Measurements from ENCODE around the gene RFC3. TPM values are rescaled to one million over a fixed set of nuclear protein-coding genes. Genes with fewer than 3 reads are reported as not detected.

RFC3 gene
- total RNA-seq, 2 experiments from 2014 or later, result 60.0 to 63.0 TPM

- Mint-ChIP-seq H3K9me3 (no peaks in the 10 kb centered on the region), H3K27me3 (no peaks in the 10 kb centered on the region), H3K27ac (no peak overlapping the region), H3K36me3 (ENCODE audit: low read depth) (peaks cover 56% of the 10 kb centered on the region), H3K4me3 (no peak overlapping the region), H3K4me1 (ENCODE audit: low read depth) (no peaks in the 10 kb centered on the region)
- intact Hi-C loops (cut with micrococcal nuclease), result no loop called here
- ChIA-PET CTCF (no interaction called here), POLR2A (interaction anchor here (0.6 to 1.7 kb wide), 4 partner anchors 19 to 336 kb away, joined by 3 to 4 read pairs (median 3); no protein-coding TSS in a partner anchor)
- ATAC-seq, result no peak
- DNase-seq, result no peak
- no peak for TF ChIP-seq CTCF (IDR thresholded peaks at IDR 0.05)
Observed at GRCh38 chr13:33849211-33849610, 31.3 kb downstream of the RFC3 start.

GRCh38 chr13:33855371-33855895 is 37.5 kb downstream of the RFC3 start:
- TF ChIP-seq CTCF (IDR thresholded peaks at IDR 0.05), result no peak
- Mint-ChIP-seq H3K9me3 (no peaks in the 10 kb centered on the region), H3K4me3 (no peak overlapping the region), H3K27me3 (no peaks in the 10 kb centered on the region), H3K4me1 (ENCODE audit: low read depth) (no peaks in the 10 kb centered on the region), H3K36me3 (ENCODE audit: low read depth) (peaks cover 16% of the 10 kb centered on the region), H3K27ac (no peak overlapping the region)
- ATAC-seq (no peak), DNase-seq (no peak)
- intact Hi-C loops (cut with micrococcal nuclease), result no loop called here
- ChIA-PET POLR2A (interaction anchor here (0.9 to 1.2 kb wide), 2 partner anchors 9 to 12 kb away, joined by 4 read pairs; no protein-coding TSS in a partner anchor), CTCF (interaction anchor here (1.4 kb wide), 1 partner anchor 13 kb away, joined by 4 read pairs; no protein-coding TSS in a partner anchor)

GRCh38 chr13:33859691-33860303 is 41.8 kb downstream of the RFC3 start:
- no peaks in the 10 kb centered on the region for H3K4me1 Mint-ChIP-seq (ENCODE audit: low read depth)
- intact Hi-C loops (cut with micrococcal nuclease), result no loop called here
- no peak overlapping the region for H3K27ac Mint-ChIP-seq
- no peak for TF ChIP-seq CTCF (IDR thresholded peaks at IDR 0.05)
- no peaks in the 10 kb centered on the region for H3K9me3 Mint-ChIP-seq
- no peak for ATAC-seq
- ChIA-PET POLR2A (interaction anchor here (0.6 kb wide), 1 partner anchor 86 kb away, joined by 3 read pairs; no protein-coding TSS in a partner anchor), CTCF (no interaction called here)
- no peak overlapping the region for H3K4me3 Mint-ChIP-seq
- DNase-seq, result no peak
- H3K36me3 Mint-ChIP-seq (ENCODE audit: low read depth), result peaks cover 8% of the 10 kb centered on the region
- no peaks in the 10 kb centered on the region for H3K27me3 Mint-ChIP-seq

GRCh38 chr13:33860526-33860925 is 42.6 kb downstream of the RFC3 start:
- ChIA-PET CTCF (no interaction called here), POLR2A (no interaction called here)
- no peaks in the 10 kb centered on the region for H3K9me3 Mint-ChIP-seq
- peaks cover 8% of the 10 kb centered on the region for H3K36me3 Mint-ChIP-seq (ENCODE audit: low read depth)
- H3K27me3 Mint-ChIP-seq, result no peaks in the 10 kb centered on the region
- TF ChIP-seq CTCF (IDR thresholded peaks at IDR 0.05), result no peak
- no peaks in the 10 kb centered on the region for H3K4me1 Mint-ChIP-seq (ENCODE audit: low read depth)
- DNase-seq, result no peak
- no peak overlapping the region for H3K27ac Mint-ChIP-seq
- intact Hi-C loops (cut with micrococcal nuclease), result no loop called here
- no peak for ATAC-seq
- H3K4me3 Mint-ChIP-seq, result no peak overlapping the region

GRCh38 chr13:33862016-33862415 is 44.1 kb downstream of the RFC3 start:
- no peak for ATAC-seq
- CTCF ChIA-PET, result no interaction called here
- Mint-ChIP-seq H3K9me3 (no peaks in the 10 kb centered on the region), H3K27ac (no peak overlapping the region), H3K27me3 (no peaks in the 10 kb centered on the region), H3K4me1 (ENCODE audit: low read depth) (no peaks in the 10 kb centered on the region), H3K36me3 (ENCODE audit: low read depth) (peaks cover 1% of the 10 kb centered on the region), H3K4me3 (no peak overlapping the region)
- TF ChIP-seq CTCF (IDR thresholded peaks at IDR 0.05), result no peak
- POLR2A ChIA-PET, result no interaction called here
- intact Hi-C loops (cut with micrococcal nuclease), result no loop called here
- no peak for DNase-seq
